ENCODE data around the gene BTBD9.

BTBD9 gene

GRCh38 chr6:38542031-38542430 is 97.7 kb downstream of the BTBD9 start:
- Mint-ChIP-seq H3K9me3 (no peaks in the 10 kb centered on the region), H3K27ac (no peak overlapping the region), H3K4me3 (no peak overlapping the region), H3K36me3 (ENCODE audit: low read depth) (no peaks in the 10 kb centered on the region), H3K27me3 (ENCODE audit: low read depth) (no peaks in the 10 kb centered on the region), H3K4me1 (ENCODE audit: low read depth) (no peaks in the 10 kb centered on the region)
- DNase-seq (ENCODE audit: low spot score): no peak

GRCh38 chr6:38533064-38533463 is 106.7 kb downstream of the BTBD9 start:
- Mint-ChIP-seq H3K9me3 (no peaks in the 10 kb centered on the region), H3K4me3 (no peak overlapping the region), H3K27me3 (ENCODE audit: low read depth) (no peaks in the 10 kb centered on the region), H3K36me3 (ENCODE audit: low read depth) (no peaks in the 10 kb centered on the region), H3K27ac (no peak overlapping the region), H3K4me1 (ENCODE audit: low read depth) (peaks cover 4% of the 10 kb centered on the region)
- DNase-seq (ENCODE audit: low spot score): no peak

DNA sequence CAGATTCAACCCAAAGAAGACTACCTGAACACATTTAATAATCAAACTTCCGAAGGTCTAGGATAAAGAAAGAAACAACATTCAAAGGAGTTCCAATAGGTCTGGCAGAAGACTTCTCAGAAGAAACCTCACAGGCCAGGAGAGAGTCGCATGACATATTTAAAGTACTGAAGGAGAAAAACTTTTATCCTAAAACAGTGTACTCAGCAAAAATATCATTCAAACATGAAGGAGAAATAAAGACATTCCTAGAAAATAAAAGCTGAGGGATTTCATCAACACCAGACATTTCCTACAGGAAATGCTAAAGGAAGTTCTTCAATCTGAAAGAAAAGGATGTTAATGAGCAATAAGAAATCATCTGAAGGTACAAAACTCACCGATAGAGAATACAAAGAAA is 108.6 kb downstream of the BTBD9 start:
- peaks cover 4% of the 10 kb centered on the region for H3K4me1 Mint-ChIP-seq (ENCODE audit: low read depth)
- peaks cover 4% of the 10 kb centered on the region for H3K36me3 Mint-ChIP-seq (ENCODE audit: low read depth)

GRCh38 chr6:38528196-38528965 is 111.3 kb downstream of the BTBD9 start:
- Mint-ChIP-seq H3K4me3 (no peak overlapping the region), H3K36me3 (ENCODE audit: low read depth) (peaks cover 9% of the 10 kb centered on the region), H3K27me3 (ENCODE audit: low read depth) (no peaks in the 10 kb centered on the region), H3K27ac (no peak overlapping the region), H3K9me3 (peaks cover 10% of the 10 kb centered on the region), H3K4me1 (ENCODE audit: low read depth) (peaks cover 3% of the 10 kb centered on the region)
- DNase-seq (ENCODE audit: low spot score): no peak

More for the DNA sequence above, 108.6 kb downstream of the BTBD9 start:
- Mint-ChIP-seq H3K9me3 (peaks cover 6% of the 10 kb centered on the region), H3K4me3 (no peak overlapping the region), H3K27ac (no peak overlapping the region), H3K27me3 (ENCODE audit: low read depth) (no peaks in the 10 kb centered on the region)
- no peak for DNase-seq (ENCODE audit: low spot score)

GRCh38 chr6:38527371-38527770 is 112.4 kb downstream of the BTBD9 start:
- no peak for DNase-seq (ENCODE audit: low spot score)
- H3K27me3 Mint-ChIP-seq (ENCODE audit: low read depth): no peaks in the 10 kb centered on the region
- H3K9me3 Mint-ChIP-seq: peaks cover 10% of the 10 kb centered on the region
- H3K27ac Mint-ChIP-seq: no peak overlapping the region
- peaks cover 3% of the 10 kb centered on the region for H3K4me1 Mint-ChIP-seq (ENCODE audit: low read depth)
- peaks cover 9% of the 10 kb centered on the region for H3K36me3 Mint-ChIP-seq (ENCODE audit: low read depth)
- H3K4me3 Mint-ChIP-seq: no peak overlapping the region

GRCh38 chr6:38525888-38526287 is 113.8 kb downstream of the BTBD9 start:
- H3K27me3 Mint-ChIP-seq (ENCODE audit: low read depth): no peaks in the 10 kb centered on the region
- peaks cover 10% of the 10 kb centered on the region for H3K9me3 Mint-ChIP-seq
- H3K36me3 Mint-ChIP-seq (ENCODE audit: low read depth): peaks cover 9% of the 10 kb centered on the region
- H3K4me3 Mint-ChIP-seq: no peak overlapping the region
- no peak for DNase-seq (ENCODE audit: low spot score)
- no peak overlapping the region for H3K27ac Mint-ChIP-seq
- peaks cover 3% of the 10 kb centered on the region for H3K4me1 Mint-ChIP-seq (ENCODE audit: low read depth)

DNA sequence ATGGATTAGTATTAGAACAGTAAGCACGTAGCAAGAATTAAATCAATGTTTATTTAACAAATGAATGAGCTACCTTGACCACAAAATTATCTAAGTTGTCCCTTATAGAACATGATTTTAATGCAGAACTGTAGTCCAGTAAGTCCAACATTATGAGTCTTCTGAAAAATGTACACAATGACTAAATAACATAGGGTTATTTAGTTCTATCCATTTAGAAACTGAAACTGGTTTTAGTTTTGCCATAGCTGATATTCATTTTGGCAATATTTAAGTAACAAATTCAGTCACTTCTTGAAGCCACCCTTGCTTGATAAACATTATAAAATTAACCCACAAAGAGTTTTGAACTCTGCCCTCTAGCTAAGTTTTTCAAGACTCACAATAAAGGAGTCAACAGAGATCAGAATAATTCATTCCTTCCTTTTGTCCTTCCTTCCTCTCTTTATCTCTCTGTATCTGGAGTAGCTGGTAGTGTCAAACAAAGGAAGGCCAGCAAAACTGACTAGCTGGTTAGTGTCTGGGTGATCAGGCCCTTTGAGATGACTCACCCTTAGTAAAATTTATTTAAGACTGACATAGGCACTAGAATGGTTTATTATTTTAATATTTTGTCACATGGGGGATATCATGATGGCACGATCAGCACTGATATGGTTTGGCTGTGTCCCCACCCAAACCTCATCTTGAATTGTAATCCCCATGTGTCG is 115.1 kb downstream of the BTBD9 start:
- DNase-seq (ENCODE audit: low spot score): no peak
- peaks cover 9% of the 10 kb centered on the region for H3K36me3 Mint-ChIP-seq (ENCODE audit: low read depth)

DNA sequence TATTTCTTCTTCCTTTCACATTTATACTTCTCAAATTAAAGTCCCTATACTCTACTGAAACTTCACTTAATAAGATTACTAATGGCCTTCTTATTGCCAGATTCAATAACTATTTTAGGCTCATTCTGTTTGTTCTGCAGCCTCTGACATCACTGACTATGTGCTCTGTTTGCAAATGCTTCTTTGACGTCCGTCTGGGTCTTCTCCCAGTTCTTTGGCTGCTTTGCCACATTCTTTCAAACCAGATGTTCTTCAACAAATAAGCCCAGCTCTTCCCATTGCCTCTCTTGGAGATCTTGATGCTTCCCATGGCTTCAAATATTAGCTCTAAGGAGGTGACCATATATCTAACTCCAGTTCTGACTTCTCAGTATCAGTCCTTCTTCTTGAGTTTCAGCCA is 117.4 kb downstream of the BTBD9 start:
- Mint-ChIP-seq H3K4me3 (no peak overlapping the region), H3K4me1 (ENCODE audit: low read depth) (peaks cover 14% of the 10 kb centered on the region), H3K27me3 (ENCODE audit: low read depth) (no peaks in the 10 kb centered on the region), H3K36me3 (ENCODE audit: low read depth) (peaks cover 5% of the 10 kb centered on the region), H3K27ac (no peak overlapping the region), H3K9me3 (peaks cover 7% of the 10 kb centered on the region)
- no peak for DNase-seq (ENCODE audit: low spot score)

More for the DNA sequence above, 115.1 kb downstream of the BTBD9 start:
- H3K27ac Mint-ChIP-seq: no peak overlapping the region
- H3K27me3 Mint-ChIP-seq (ENCODE audit: low read depth): no peaks in the 10 kb centered on the region
- peaks cover 10% of the 10 kb centered on the region for H3K9me3 Mint-ChIP-seq
- H3K4me3 Mint-ChIP-seq: no peak overlapping the region
- peaks cover 3% of the 10 kb centered on the region for H3K4me1 Mint-ChIP-seq (ENCODE audit: low read depth)

- no peak overlapping the region for H3K27ac Mint-ChIP-seq
- H3K36me3 Mint-ChIP-seq (ENCODE audit: low read depth): no peaks in the 10 kb centered on the region
- DNase-seq (ENCODE audit: low spot score): no peak
Observed at GRCh38 chr6:38518511-38519304, 121.0 kb downstream of the BTBD9 start.

DNA sequence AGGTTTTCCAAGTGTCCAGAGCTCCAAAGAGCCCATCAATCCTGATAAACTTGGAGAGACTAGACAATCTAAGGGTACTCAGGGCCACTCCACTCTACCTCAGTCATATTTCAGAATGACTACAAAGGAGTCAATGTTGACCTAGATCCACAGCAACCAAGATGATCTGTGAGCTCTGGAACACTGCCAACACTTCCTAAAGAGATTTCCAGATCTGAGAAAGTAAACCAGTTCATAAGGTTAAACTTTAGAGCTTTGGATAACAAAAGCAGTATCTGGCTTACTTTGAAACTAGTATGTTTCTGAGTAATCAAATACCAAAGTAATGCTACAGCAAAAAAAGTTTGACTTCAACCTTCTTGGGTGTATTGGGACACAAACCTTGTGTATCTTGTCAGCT is 122.7 kb downstream of the BTBD9 start:
- Mint-ChIP-seq H3K36me3 (ENCODE audit: low read depth) (no peaks in the 10 kb centered on the region), H3K27me3 (ENCODE audit: low read depth) (no peaks in the 10 kb centered on the region), H3K4me3 (no peak overlapping the region), H3K9me3 (no peaks in the 10 kb centered on the region), H3K27ac (no peak overlapping the region), H3K4me1 (ENCODE audit: low read depth) (peaks cover 11% of the 10 kb centered on the region)
- no peak for DNase-seq (ENCODE audit: low spot score)

More at GRCh38 chr6:38518511-38519304, 121.0 kb downstream of the BTBD9 start:
- no peaks in the 10 kb centered on the region for H3K27me3 Mint-ChIP-seq (ENCODE audit: low read depth)
- no peak overlapping the region for H3K4me3 Mint-ChIP-seq
- peaks cover 11% of the 10 kb centered on the region for H3K4me1 Mint-ChIP-seq (ENCODE audit: low read depth)
- no peaks in the 10 kb centered on the region for H3K9me3 Mint-ChIP-seq

- Mint-ChIP-seq H3K9me3 (no peaks in the 10 kb centered on the region), H3K36me3 (ENCODE audit: low read depth) (no peaks in the 10 kb centered on the region), H3K4me1 (ENCODE audit: low read depth) (peaks cover 11% of the 10 kb centered on the region), H3K27ac (no peak overlapping the region), H3K4me3 (no peak overlapping the region), H3K27me3 (ENCODE audit: low read depth) (no peaks in the 10 kb centered on the region)
- DNase-seq (ENCODE audit: low spot score): no peak
Observed at GRCh38 chr6:38514399-38514798, 125.3 kb downstream of the BTBD9 start.

DNA sequence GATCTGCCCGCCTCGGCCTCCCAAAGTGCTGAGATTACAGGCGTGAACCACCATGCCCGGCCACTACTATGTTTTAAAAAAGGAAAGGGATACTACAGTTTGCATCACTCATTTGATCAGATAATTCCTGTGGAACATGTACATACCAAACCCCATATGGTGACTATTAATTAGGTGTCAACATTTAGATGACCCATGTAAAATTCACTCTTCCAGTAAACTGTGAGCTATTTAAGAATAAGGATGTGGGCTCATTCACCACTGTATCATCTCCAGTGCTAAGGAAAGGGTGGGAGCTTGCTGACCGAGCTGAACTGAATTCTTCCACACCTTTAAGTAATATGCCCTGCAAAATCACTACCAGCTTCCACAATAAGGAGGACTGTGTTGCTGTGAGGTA is 127.5 kb downstream of the BTBD9 start:
- Mint-ChIP-seq H3K27me3 (ENCODE audit: low read depth) (no peaks in the 10 kb centered on the region), H3K36me3 (ENCODE audit: low read depth) (no peaks in the 10 kb centered on the region), H3K27ac (no peak overlapping the region), H3K4me3 (no peak overlapping the region), H3K9me3 (no peaks in the 10 kb centered on the region), H3K4me1 (ENCODE audit: low read depth) (no peaks in the 10 kb centered on the region)
- DNase-seq (ENCODE audit: low spot score): no peak

GRCh38 chr6:38510205-38510604 is 129.5 kb downstream of the BTBD9 start:
- Mint-ChIP-seq H3K36me3 (ENCODE audit: low read depth) (no peaks in the 10 kb centered on the region), H3K4me3 (no peak overlapping the region), H3K27ac (no peak overlapping the region), H3K4me1 (ENCODE audit: low read depth) (no peaks in the 10 kb centered on the region), H3K27me3 (ENCODE audit: low read depth) (no peaks in the 10 kb centered on the region), H3K9me3 (no peaks in the 10 kb centered on the region)
- DNase-seq (ENCODE audit: low spot score): no peak

GRCh38 chr6:38509713-38510112 is 130.0 kb downstream of the BTBD9 start:
- no peak for DNase-seq (ENCODE audit: low spot score)
- Mint-ChIP-seq H3K36me3 (ENCODE audit: low read depth) (no peaks in the 10 kb centered on the region), H3K4me1 (ENCODE audit: low read depth) (no peaks in the 10 kb centered on the region), H3K27me3 (ENCODE audit: low read depth) (no peaks in the 10 kb centered on the region), H3K27ac (no peak overlapping the region), H3K4me3 (no peak overlapping the region), H3K9me3 (no peaks in the 10 kb centered on the region)
